ENCODE measurements around the gene ATP5F1C. TPM values are rescaled to one million over a fixed set of nuclear protein-coding genes. Genes with fewer than 3 reads are reported as not detected.

Gene ATP5F1C
- total and polyA plus RNA-seq, 10 of the 15 experiments (the other 5 are each of a cell fraction or from before 2014, with no cell fraction given), result 307 to 978 (median 454) TPM

DNA sequence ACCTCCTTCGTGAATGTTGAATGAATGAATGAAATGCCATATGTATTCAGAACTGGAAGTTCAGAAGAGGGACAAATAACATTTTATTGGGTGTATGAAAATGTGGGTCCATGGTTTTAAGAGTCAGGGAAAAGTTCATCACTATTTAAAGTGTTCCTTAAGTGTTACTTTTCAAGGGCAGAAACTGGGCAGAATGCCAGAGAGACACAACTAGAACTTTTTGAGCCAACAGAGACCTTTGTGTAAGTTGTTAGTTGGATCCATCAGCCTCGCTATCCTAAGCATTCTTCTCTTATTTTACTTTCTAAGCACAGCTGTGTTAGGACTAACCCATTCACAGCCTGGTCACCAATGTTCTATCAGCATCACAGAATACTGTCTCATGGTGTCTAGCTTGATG is 16.8 kb downstream of the ATP5F1C start:
- Histone ChIP-seq H3K4me3 (no peak overlapping the region), H2AFZ (ENCODE audit: control insufficient read depth, low read depth, low read length) (no peak overlapping the region), H3K27ac (ENCODE audit: control insufficient read depth, insufficient read depth) (no peak overlapping the region), H3K36me3 (ENCODE audit: control insufficient read depth in 2 of 2, insufficient read depth in 2 of 2, low read length in 1 of 2) (peaks cover 7 to 44% of the 10 kb centered on the region in 2 experiments), H3K79me2 (ENCODE audit: control insufficient read depth, insufficient read depth, low read length) (no peaks in the 10 kb centered on the region), H4K20me1 (ENCODE audit: control insufficient read depth, insufficient read depth) (no peaks in the 10 kb centered on the region), H3K4me2 (ENCODE audit: control insufficient read depth, insufficient read depth) (no peak overlapping the region), H3K9me3 (replicated peaks; ENCODE audit: control insufficient read depth, insufficient read depth, low read length) (no peaks in the 10 kb centered on the region), H3K27me3 (replicated peaks in 1 of 2; ENCODE audit: control insufficient read depth in 2 of 2, insufficient read depth in 2 of 2, low read length in 1 of 2) (no peaks in the 10 kb centered on the region), H3K9ac (ENCODE audit: control insufficient read depth, insufficient read depth, low read length) (no peak overlapping the region), H3K4me1 (ENCODE audit: control insufficient read depth, insufficient read depth, low read length) (no peaks in the 10 kb centered on the region)
- in situ Hi-C loops (cut with MboI) (no loop called here), intact Hi-C loops (cut with micrococcal nuclease; ENCODE audit: unreplicated experiment) (no loop called here)
- no peak for TF ChIP-seq DPF2 (IDR thresholded peaks at IDR 0.05)
- no peak for TF ChIP-seq POLR2A (IDR thresholded peaks at IDR 0.05; ENCODE audit: low read depth, low read length)
- TF ChIP-seq, protein P1, sequence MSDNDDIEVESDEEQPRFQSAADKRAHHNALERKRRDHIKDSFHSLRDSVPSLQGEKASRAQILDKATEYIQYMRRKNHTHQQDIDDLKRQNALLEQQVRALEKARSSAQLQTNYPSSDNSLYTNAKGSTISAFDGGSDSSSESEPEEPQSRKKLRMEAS (IDR thresholded peaks at IDR 0.05; ENCODE audit: low read depth, low read length), result no peak
- no peak for TF ChIP-seq IKZF1 (conservative IDR thresholded peaks at IDR 0.05)
- no peak for TF ChIP-seq SRF (IDR thresholded peaks at IDR 0.05; ENCODE audit: low read depth in 2 of 2, low read length in 2 of 2)
- no peak for TF ChIP-seq RB1 (IDR thresholded peaks at IDR 0.05; ENCODE audit: borderline replicate concordance)
- TF ChIP-seq KDM1A (IDR thresholded peaks at IDR 0.05; ENCODE audit: borderline replicate concordance), result no peak
- TF ChIP-seq ZSCAN29 (IDR thresholded peaks at IDR 0.05), result no peak
- TF ChIP-seq BCL11A (IDR thresholded peaks at IDR 0.05; ENCODE audit: low read depth, low read length), result no peak
- TF ChIP-seq WRNIP1 (IDR thresholded peaks at IDR 0.05; ENCODE audit: borderline replicate concordance, low read depth, low read length), result no peak
- no peak for TF ChIP-seq ZNF24 (IDR thresholded peaks at IDR 0.05)
- no peak for TF ChIP-seq SMAD1 (IDR thresholded peaks at IDR 0.05; ENCODE audit: low read depth, partially characterized antibody)
- TF ChIP-seq, protein P2, sequence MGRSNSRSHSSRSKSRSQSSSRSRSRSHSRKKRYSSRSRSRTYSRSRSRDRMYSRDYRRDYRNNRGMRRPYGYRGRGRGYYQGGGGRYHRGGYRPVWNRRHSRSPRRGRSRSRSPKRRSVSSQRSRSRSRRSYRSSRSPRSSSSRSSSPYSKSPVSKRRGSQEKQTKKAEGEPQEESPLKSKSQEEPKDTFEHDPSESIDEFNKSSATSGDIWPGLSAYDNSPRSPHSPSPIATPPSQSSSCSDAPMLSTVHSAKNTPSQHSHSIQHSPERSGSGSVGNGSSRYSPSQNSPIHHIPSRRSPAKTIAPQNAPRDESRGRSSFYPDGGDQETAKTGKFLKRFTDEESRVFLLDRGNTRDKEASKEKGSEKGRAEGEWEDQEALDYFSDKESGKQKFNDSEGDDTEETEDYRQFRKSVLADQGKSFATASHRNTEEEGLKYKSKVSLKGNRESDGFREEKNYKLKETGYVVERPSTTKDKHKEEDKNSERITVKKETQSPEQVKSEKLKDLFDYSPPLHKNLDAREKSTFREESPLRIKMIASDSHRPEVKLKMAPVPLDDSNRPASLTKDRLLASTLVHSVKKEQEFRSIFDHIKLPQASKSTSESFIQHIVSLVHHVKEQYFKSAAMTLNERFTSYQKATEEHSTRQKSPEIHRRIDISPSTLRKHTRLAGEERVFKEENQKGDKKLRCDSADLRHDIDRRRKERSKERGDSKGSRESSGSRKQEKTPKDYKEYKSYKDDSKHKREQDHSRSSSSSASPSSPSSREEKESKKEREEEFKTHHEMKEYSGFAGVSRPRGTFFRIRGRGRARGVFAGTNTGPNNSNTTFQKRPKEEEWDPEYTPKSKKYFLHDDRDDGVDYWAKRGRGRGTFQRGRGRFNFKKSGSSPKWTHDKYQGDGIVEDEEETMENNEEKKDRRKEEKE (IDR thresholded peaks at IDR 0.05), result no peak
- DNase-seq (ENCODE audit: low read depth, low spot score), result no peak
- SMC1A ChIA-PET (ENCODE audit: uncharacterized antibody, unreplicated experiment), result no interaction called here
- BruUV-seq (replicated peaks), result no TSS peak
- no peak for ATAC-seq
- RAD21 ChIA-PET (ENCODE audit: unreplicated experiment), result no interaction called here
- FAIRE-seq, result no peak
- POLR2A ChIA-PET, result no interaction called here
- CTCF ChIA-PET, result no interaction called here
- 94% methylated on average over 2 of the region's 2 CpGs for WGBS (ENCODE audit: insufficient coverage, insufficient replicate concordance, low lambda C conversion rate, missing lambda C conversion rate)
